Loucy (cell line): ENCODE results near the gene CBLL1.

Source experiments
- H2AFZ ChIP-seq: fragments of 200-600 bp; sonication (generic); 2 replicates; pipeline ENCODE4 v1.6.0; 2016; ENCODE audit warnings: antibody characterized with exemption, mild to moderate bottlenecking, low read length, moderate library complexity
- H3F3A ChIP-seq: fragments of 200-600 bp; 2 replicates; pipeline ENCODE4 v1.6.0; 2016; ENCODE audit warnings: antibody characterized with exemption, low read depth, mild to moderate bottlenecking
- H3K27me3 ChIP-seq: fragments of 200-600 bp; sonication (generic); 2 replicates; pipeline ENCODE4 v1.6.1; 2014; ENCODE audit warnings: low read length, mild to moderate bottlenecking; ENCODE audit not compliant: insufficient read depth, poor library complexity, severe bottlenecking
- H3K36me3 ChIP-seq: fragments of 200-600 bp; sonication (generic); 2 replicates; pipeline ENCODE4 v1.6.1; 2016; ENCODE audit warnings: low read length; ENCODE audit not compliant: insufficient read depth
- H3K4me1 ChIP-seq: fragments of 200-600 bp; sonication (generic); 2 replicates; pipeline ENCODE4 v1.5.1; 2014; ENCODE audit warnings: low read length, mild to moderate bottlenecking; ENCODE audit not compliant: insufficient read depth, poor library complexity, severe bottlenecking
- H3K4me2 ChIP-seq: fragments of 200-600 bp; sonication (generic); 2 replicates; pipeline ENCODE4 v1.6.0; 2014; ENCODE audit warnings: antibody characterized with exemption, low read length, low read depth, mild to moderate bottlenecking; ENCODE audit not compliant: poor library complexity, severe bottlenecking
- H3K4me3 ChIP-seq: fragments of 200-600 bp; sonication (generic); 2 replicates; pipeline ENCODE4 v1.5.1; 2014; ENCODE audit warnings: low read length, mild to moderate bottlenecking, mixed read lengths; ENCODE audit not compliant: poor library complexity, severe bottlenecking
- H3K79me2 ChIP-seq: fragments of 200-600 bp; sonication (generic); 2 replicates; pipeline ENCODE4 v1.6.1; 2014; ENCODE audit warnings: low read length; ENCODE audit not compliant: insufficient read depth
- H3K9ac ChIP-seq: fragments of 200-600 bp; sonication (generic); 2 replicates; pipeline ENCODE4 v1.6.0; 2014; ENCODE audit warnings: mild to moderate bottlenecking, low read depth, low read length, moderate library complexity; ENCODE audit not compliant: poor library complexity, severe bottlenecking
- H3K9me2 ChIP-seq: fragments of 200-600 bp; sonication (generic); replicated peaks from 2 replicates; pipeline ENCODE4 v1.6.1; 2016; ENCODE audit warnings: low read depth, low read length, mixed read lengths
- H3K9me3 ChIP-seq: fragments of 200-600 bp; sonication (generic); 2 replicates; pipeline ENCODE4 v1.6.1; 2014; ENCODE audit warnings: mild to moderate bottlenecking, antibody characterized with exemption, low read length, low read depth; ENCODE audit not compliant: insufficient read depth
- H4K20me1 ChIP-seq: fragments of 200-600 bp; sonication (generic); 2 replicates; pipeline ENCODE4 v1.6.0; 2014; ENCODE audit warnings: antibody characterized with exemption, low read length, mild to moderate bottlenecking; ENCODE audit not compliant: insufficient read depth, poor library complexity, severe bottlenecking
- EZH2phosphoT487 ChIP-seq: fragments of 200-600 bp; IDR thresholded peaks from 2 replicates; pipeline ENCODE4 v1.6.1; 2018; ENCODE audit warnings: antibody characterized with exemption, mild to moderate bottlenecking, moderate library complexity, borderline replicate concordance
- TF ChIP-seq, protein P1 (sequence below): fragments of 200-600 bp; sonication (generic); conservative IDR thresholded peaks from 2 replicates; pipeline ENCODE4 v1.5.1; 2014; ENCODE audit warnings: mild to moderate bottlenecking, antibody characterized with exemption, low read length

Gene CBLL1

DNA sequence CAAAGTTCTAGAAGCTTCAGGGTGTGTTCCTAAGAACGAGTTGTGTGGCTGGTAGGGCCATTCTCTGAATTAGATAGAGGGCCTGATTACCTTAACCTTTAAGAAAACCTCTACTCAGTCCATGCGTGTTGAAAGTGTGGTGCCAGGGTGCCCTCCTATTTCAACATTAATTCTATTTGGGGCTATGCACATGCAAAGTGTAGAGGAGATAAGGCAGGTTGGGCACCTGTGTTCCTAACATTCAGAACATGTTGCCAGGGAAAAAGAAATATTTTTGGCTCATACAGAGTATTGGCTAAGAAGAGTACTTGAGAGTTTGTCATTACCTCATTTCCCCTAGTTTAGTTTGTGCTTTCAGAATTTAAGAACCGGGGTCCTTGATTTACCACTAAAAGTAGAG is 38.4 kb downstream of the CBLL1 start:
- Histone ChIP-seq H3F3A (no peaks in the 10 kb centered on the region), H3K36me3 (no peaks in the 10 kb centered on the region), H4K20me1 (no peaks in the 10 kb centered on the region), H3K9ac (no peak overlapping the region), H3K4me1 (no peaks in the 10 kb centered on the region), H2AFZ (no peak overlapping the region), H3K4me2 (no peak overlapping the region), H3K27me3 (no peaks in the 10 kb centered on the region), H3K9me3 (no peaks in the 10 kb centered on the region), H3K79me2 (no peaks in the 10 kb centered on the region), H3K4me3 (no peak overlapping the region), H3K9me2 (no peaks in the 10 kb centered on the region)
- TF ChIP-seq, protein P1, sequence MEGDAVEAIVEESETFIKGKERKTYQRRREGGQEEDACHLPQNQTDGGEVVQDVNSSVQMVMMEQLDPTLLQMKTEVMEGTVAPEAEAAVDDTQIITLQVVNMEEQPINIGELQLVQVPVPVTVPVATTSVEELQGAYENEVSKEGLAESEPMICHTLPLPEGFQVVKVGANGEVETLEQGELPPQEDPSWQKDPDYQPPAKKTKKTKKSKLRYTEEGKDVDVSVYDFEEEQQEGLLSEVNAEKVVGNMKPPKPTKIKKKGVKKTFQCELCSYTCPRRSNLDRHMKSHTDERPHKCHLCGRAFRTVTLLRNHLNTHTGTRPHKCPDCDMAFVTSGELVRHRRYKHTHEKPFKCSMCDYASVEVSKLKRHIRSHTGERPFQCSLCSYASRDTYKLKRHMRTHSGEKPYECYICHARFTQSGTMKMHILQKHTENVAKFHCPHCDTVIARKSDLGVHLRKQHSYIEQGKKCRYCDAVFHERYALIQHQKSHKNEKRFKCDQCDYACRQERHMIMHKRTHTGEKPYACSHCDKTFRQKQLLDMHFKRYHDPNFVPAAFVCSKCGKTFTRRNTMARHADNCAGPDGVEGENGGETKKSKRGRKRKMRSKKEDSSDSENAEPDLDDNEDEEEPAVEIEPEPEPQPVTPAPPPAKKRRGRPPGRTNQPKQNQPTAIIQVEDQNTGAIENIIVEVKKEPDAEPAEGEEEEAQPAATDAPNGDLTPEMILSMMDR, result no peak
- TF ChIP-seq EZH2phosphoT487, result no peak

DNA sequence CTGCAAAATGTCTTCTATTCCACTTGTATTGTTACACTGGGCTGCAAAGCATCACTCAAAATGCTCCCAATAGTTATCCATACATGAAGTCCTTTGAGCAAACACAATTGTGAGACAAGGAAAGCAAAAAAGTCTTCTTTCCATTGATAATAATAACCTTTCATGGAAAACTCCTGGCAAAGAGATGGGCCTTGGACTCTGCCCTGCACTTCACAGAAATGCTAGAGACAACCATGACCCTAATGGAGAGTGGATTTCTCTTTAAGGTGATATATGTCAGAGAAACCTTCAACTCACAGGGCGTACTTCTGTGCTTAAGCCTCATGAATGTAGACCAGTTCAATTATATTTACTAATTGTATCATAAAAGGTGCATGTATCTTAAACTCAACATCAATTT is 39.7 kb downstream of the CBLL1 start:
- Histone ChIP-seq H3F3A (no peaks in the 10 kb centered on the region), H3K27me3 (no peaks in the 10 kb centered on the region), H3K4me2 (no peak overlapping the region), H3K4me1 (no peaks in the 10 kb centered on the region), H3K9me3 (no peaks in the 10 kb centered on the region), H3K36me3 (no peaks in the 10 kb centered on the region), H2AFZ (no peak overlapping the region), H3K4me3 (no peak overlapping the region), H3K9me2 (no peaks in the 10 kb centered on the region), H4K20me1 (no peaks in the 10 kb centered on the region), H3K9ac (no peak overlapping the region), H3K79me2 (no peaks in the 10 kb centered on the region)
- TF ChIP-seq EZH2phosphoT487, result no peak
- TF ChIP-seq, protein P1, result no peak

DNA sequence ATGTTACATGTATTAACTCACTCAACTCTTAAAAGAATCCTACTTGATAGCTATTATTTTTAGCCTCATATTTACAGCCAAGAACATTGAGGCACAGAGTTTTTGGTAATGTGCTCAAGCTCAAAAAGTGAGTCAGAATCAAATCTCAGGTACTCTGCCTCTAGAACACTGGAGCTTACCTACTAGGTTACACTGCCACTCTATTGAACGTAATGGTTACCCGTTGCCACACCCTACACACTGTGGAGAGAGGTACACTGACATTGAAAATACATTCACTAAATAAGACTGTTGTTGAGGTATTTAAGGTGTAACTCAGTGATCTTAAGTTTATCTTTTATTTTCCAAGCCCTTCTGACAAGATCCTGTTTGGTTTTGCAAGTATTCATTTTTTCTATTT is 41.2 kb downstream of the CBLL1 start:
- TF ChIP-seq, protein P1, result no peak
- TF ChIP-seq EZH2phosphoT487, result no peak
- no peak overlapping the region for H2AFZ ChIP-seq
- no peaks in the 10 kb centered on the region for H4K20me1 ChIP-seq
- H3F3A ChIP-seq, result no peaks in the 10 kb centered on the region
- H3K9ac ChIP-seq, result no peak overlapping the region
- H3K27me3 ChIP-seq, result no peaks in the 10 kb centered on the region
- no peaks in the 10 kb centered on the region for H3K36me3 ChIP-seq
- no peaks in the 10 kb centered on the region for H3K4me1 ChIP-seq
- no peaks in the 10 kb centered on the region for H3K9me3 ChIP-seq
- no peaks in the 10 kb centered on the region for H3K9me2 ChIP-seq
- H3K4me2 ChIP-seq, result no peak overlapping the region
- H3K79me2 ChIP-seq, result no peaks in the 10 kb centered on the region
- H3K4me3 ChIP-seq, result no peak overlapping the region
